ENCODE results near the gene SLC8B1.

The SLC8B1 gene

DNA sequence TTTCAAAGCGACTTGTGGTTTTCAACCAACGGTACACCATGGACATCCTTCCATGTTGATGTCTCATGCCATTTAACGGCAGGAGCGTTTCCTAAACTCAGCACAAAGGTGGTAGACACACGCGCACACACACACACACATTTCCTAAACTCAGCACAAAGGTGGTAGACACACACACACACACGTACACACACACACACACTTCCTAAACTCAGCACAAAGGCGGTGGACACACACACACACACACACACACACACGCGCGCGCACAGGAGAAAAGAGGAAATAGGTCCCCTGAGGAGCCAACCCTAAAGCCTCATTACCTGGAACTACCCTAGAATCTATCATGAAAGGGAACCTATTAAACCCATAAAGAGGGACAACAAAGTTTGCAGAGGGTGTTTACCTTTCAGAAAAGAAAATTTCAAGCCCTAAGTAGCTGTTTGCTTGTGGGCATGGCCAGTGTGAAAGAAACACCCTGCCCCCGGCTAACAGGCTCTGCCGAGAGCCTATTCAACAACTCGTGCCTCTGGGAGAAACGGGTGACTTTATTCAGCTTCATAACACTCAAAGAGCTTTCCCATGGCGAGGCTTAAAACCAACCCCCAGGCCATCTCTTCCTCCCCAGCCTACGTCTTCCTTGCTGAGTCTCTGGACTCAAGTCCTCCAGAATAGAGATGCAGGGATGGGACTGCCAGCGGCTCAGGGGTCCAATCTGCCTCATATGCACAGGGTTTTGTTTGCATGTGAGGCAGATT, 31.8 kb downstream of the SLC8B1 start:
- TF ChIP-seq, protein P1, sequence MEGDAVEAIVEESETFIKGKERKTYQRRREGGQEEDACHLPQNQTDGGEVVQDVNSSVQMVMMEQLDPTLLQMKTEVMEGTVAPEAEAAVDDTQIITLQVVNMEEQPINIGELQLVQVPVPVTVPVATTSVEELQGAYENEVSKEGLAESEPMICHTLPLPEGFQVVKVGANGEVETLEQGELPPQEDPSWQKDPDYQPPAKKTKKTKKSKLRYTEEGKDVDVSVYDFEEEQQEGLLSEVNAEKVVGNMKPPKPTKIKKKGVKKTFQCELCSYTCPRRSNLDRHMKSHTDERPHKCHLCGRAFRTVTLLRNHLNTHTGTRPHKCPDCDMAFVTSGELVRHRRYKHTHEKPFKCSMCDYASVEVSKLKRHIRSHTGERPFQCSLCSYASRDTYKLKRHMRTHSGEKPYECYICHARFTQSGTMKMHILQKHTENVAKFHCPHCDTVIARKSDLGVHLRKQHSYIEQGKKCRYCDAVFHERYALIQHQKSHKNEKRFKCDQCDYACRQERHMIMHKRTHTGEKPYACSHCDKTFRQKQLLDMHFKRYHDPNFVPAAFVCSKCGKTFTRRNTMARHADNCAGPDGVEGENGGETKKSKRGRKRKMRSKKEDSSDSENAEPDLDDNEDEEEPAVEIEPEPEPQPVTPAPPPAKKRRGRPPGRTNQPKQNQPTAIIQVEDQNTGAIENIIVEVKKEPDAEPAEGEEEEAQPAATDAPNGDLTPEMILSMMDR (IDR thresholded peaks at IDR 0.05; ENCODE audit: low read depth, low read length, missing control alignments), result no peak
- H3K4me3 ChIP-seq (replicated peaks; ENCODE audit: low read depth, low read length), result no peak overlapping the region
- DNase-seq (ENCODE audit: extremely low read depth, low read depth), result no peak

DNA sequence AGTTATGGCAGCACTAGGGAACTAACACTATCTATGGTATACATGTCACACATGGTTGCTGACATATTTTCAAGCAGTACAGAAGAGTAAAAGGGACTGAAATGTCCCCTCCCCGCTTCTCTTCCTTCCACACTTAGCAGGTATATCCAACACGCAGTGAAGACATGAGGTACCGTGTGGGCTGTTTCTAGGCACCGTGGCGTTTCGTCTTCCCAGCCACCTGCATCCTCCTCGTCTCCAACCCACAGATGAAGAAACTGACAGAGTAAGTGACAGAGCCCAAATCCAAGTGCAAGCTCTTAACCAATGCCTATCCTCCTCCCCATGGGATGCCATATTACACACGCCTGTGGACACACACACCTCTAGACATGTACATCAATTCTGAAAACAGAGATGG, 32.4 kb downstream of the SLC8B1 start:
- TF ChIP-seq, protein P1 (IDR thresholded peaks at IDR 0.05; ENCODE audit: low read depth, low read length, missing control alignments), result no peak
- no peak overlapping the region for H3K4me3 ChIP-seq (replicated peaks; ENCODE audit: low read depth, low read length)
- DNase-seq (ENCODE audit: extremely low read depth, low read depth), result no peak

DNA sequence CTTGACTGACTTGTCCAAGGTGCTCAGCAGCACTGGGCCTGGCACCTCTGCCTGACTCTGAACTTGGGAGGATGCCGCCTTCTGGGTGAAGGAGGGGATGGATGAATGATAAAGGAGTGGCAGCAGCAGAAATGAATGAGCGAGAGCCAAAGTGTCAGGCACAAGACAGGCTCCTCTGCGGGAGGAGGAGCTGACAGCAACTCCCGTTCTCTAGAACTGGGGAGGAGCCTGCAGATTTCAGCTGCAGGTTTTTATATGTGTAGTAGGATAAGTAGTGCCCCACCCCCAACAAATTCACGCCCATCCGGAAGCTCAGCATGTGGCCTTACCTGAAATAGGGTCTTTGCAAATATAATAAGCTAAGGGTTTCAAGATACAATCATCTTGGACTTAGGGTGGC, 33.1 kb downstream of the SLC8B1 start:
- TF ChIP-seq, protein P1 (IDR thresholded peaks at IDR 0.05; ENCODE audit: low read depth, low read length, missing control alignments), result no peak
- DNase-seq (ENCODE audit: extremely low read depth, low read depth), result no peak
- no peak overlapping the region for H3K4me3 ChIP-seq (replicated peaks; ENCODE audit: low read depth, low read length)

DNA sequence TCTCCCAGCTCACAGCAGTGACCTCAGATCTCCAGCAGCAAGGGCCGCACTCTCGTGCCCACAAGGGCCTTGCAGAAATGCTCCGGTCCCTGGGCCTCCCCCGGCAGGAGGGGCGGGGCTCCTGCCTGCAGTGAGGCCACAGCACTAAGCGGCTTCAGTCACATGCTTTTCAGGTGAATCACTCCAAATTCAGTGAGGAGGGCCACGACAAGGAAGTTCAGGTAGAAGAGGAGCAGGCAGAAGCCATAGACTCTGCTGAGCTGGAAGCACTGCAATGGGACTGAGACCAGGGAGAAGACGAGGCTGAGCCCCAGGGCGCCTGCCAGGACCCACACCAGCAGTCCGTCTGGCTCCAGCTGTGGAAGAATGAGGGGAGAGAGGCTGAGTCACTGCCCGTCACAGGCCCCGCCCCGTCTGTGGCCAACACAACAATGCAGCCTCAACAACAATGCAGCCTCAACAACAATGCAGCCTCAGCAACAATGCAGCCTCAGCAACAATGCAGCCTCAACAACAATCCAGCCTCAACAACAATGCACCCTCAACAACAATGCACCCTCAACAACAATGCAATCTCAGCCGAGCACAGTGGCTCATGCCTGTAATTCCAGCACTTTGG, 35.2 kb downstream of the SLC8B1 start:
- TF ChIP-seq, protein P1 (IDR thresholded peaks at IDR 0.05; ENCODE audit: low read depth, low read length, missing control alignments), result no peak
- DNase-seq (ENCODE audit: extremely low read depth, low read depth), result peak; percentile 39
- H3K4me3 ChIP-seq (replicated peaks; ENCODE audit: low read depth, low read length), result no peak overlapping the region

DNA sequence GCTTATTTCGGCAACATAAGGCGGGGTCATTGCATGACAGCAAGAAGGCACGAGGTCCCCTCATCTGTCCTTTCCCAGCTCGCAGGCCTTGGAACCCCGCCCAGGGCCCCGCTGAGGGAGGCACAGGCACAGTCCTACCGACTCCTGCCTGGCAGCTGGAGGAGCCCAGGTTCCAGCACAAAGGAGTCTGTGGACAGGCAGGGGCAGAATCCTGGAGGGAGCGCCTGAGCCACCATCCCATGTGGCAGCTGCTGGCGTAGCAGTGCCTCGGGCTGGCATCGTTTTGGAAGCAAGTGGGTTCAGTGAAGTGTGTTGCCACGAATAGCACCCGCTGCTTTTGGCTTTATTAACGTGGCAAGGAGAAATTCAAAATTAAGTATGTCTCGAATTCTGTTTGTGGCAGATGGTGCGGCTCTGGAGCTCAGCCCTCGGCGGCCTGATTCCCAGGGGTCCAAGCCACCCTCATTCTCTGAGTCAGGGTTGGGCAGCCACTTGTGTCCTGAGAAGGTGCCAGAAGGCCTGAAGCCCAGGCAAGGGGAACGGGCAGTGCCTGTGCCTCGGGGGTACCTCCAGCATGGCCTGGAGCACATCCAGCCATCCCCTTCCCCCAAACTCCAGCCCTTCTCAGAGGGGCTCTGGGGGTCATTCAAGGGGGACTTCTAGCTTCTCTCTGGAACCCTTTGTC, 35.9 kb downstream of the SLC8B1 start:
- no peak for DNase-seq (ENCODE audit: extremely low read depth, low read depth)
- TF ChIP-seq, protein P1 (IDR thresholded peaks at IDR 0.05; ENCODE audit: low read depth, low read length, missing control alignments), result no peak
- no peak overlapping the region for H3K4me3 ChIP-seq (replicated peaks; ENCODE audit: low read depth, low read length)

DNA sequence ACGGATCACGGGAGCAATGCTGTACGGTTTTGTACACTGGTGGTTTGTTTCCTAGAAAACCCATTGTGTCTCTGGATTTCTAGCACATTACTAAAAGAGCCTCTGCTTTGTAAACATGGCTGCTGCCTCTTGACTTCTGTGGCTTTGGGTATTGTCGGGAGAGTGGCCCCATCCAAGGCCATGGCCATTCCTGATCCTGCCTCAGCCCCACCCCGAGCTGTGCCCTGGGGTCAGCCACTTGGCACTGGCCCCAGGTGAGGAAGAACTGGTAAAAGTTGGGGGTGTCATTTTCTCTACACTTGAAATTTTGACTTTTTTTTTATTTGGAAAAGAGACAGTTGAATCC, 36.5 kb downstream of the SLC8B1 start:
- H3K4me3 ChIP-seq (replicated peaks; ENCODE audit: low read depth, low read length), result no peak overlapping the region
- TF ChIP-seq, protein P1 (IDR thresholded peaks at IDR 0.05; ENCODE audit: low read depth, low read length, missing control alignments), result no peak
- no peak for DNase-seq (ENCODE audit: extremely low read depth, low read depth)
